SU-DHL-6 (cell line): Measurements from ENCODE around the gene DGKG.

Experiments
- H2AFZ ChIP-seq: fragments of 200-600 bp; sonication (generic); 2 replicates; pipeline ENCODE4 v1.6.1; 2014; ENCODE audit warnings: low read depth, mild to moderate bottlenecking, moderate library complexity, mixed read lengths, antibody characterized with exemption, low read length; ENCODE audit not compliant: severe bottlenecking
- H3F3A ChIP-seq: fragments of 200-600 bp; shearing (Covaris generic); 2 replicates; pipeline ENCODE4 v1.6.0; 2016; ENCODE audit warnings: antibody characterized with exemption, mild to moderate bottlenecking; ENCODE audit not compliant: insufficient read depth
- H3K27ac ChIP-seq: fragments of 200-600 bp; sonication (generic); 2 replicates; pipeline ENCODE4 v1.5.1; 2016; ENCODE audit warnings: low read depth, mild to moderate bottlenecking, low read length, moderate library complexity, mixed read lengths
- H3K27me3 ChIP-seq: fragments of 200-600 bp; sonication (generic), shearing (Covaris generic); 2 replicates; pipeline ENCODE4 v1.6.0; 2014; ENCODE audit warnings: mild to moderate bottlenecking, low read length
- H3K36me3 ChIP-seq: fragments of 200-600 bp; sonication (generic); 2 replicates; pipeline ENCODE4 v1.6.1; 2014; ENCODE audit warnings: mild to moderate bottlenecking, low read length, mixed read lengths
- H3K4me2 ChIP-seq: fragments of 300-600, 200-600 bp; shearing (Covaris generic), sonication (generic); 2 replicates; pipeline ENCODE4 v1.6.0; 2014; ENCODE audit warnings: low read length, low read depth, mild to moderate bottlenecking; ENCODE audit not compliant: poor library complexity, severe bottlenecking
- H3K4me3 ChIP-seq: fragments of 200-600 bp; sonication (generic); 2 replicates; pipeline ENCODE4 v1.5.1; 2014; ENCODE audit warnings: antibody characterized with exemption, low read length, mild to moderate bottlenecking, mixed read lengths; ENCODE audit not compliant: insufficient read depth, poor library complexity, severe bottlenecking
- H3K79me2 ChIP-seq: fragments of 200-600 bp; sonication (generic); 2 replicates; pipeline ENCODE4 v1.6.1; 2014; ENCODE audit warnings: mild to moderate bottlenecking, low read length, moderate library complexity; ENCODE audit not compliant: insufficient read depth
- H3K9ac ChIP-seq: fragments of 200-600 bp; sonication (generic); 2 replicates; pipeline ENCODE4 v1.7.0; 2014; ENCODE audit warnings: mild to moderate bottlenecking, low read length
- H3K9me2 ChIP-seq: fragments of 200-600 bp; sonication (generic); replicated peaks from 2 replicates; pipeline ENCODE4 v1.6.1; 2014; ENCODE audit warnings: low read length; ENCODE audit not compliant: insufficient read depth
- H3K9me3 ChIP-seq: fragments of 200-600 bp; sonication (generic); 2 replicates; pipeline ENCODE4 v1.6.1; 2014; ENCODE audit warnings: low read length, mixed read lengths; ENCODE audit not compliant: insufficient read depth
- H4K20me1 ChIP-seq: fragments of 200-600 bp; sonication (generic); 2 replicates; pipeline ENCODE4 v1.6.1; 2014; ENCODE audit warnings: low read depth, mild to moderate bottlenecking, antibody characterized with exemption, low read length, moderate library complexity, mixed read lengths
- EZH2phosphoT487 ChIP-seq: fragments of 200-600 bp; sonication (generic), shearing (Covaris generic); conservative IDR thresholded peaks from 2 replicates; pipeline ENCODE4 v1.6.1; 2018; ENCODE audit warnings: mild to moderate bottlenecking, antibody characterized with exemption, low read length, moderate library complexity, mixed read lengths
- TF ChIP-seq, protein P1 (sequence below): fragments of 200-600 bp; sonication (generic); IDR thresholded peaks from one replicate; pipeline ENCODE4 v1.5.1; 2017; ENCODE audit warnings: antibody characterized with exemption, mild to moderate bottlenecking, low read length, moderate library complexity; ENCODE audit not compliant: insufficient read depth, poor library complexity, severe bottlenecking

DGKG gene

DNA sequence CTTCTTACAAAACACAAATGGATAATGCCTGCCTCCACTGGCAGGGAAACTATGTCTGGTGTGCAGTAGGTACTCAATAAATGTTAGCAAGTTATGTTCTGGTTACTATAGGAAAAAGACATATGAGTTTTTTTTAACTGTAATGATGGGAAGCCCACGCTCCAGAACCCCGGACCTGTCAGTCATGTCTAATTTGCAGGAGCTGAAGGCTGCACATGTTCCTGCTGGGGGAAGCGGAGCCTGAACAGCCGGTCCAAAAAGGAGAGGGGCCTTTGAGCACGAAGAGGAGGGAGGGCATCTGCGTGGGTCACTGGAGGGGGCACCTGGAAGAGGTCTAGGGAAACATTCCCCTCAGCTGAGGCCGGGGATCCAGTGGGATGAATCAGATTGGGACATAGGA lies 113.2 kb downstream of the DGKG start:
- no peak overlapping the region for H3K27ac ChIP-seq
- H3K4me2 ChIP-seq = no peak overlapping the region
- no peaks in the 10 kb centered on the region for H3K9me3 ChIP-seq
- H3K4me3 ChIP-seq = no peak overlapping the region
- H3K9me2 ChIP-seq = no peaks in the 10 kb centered on the region
- H3K36me3 ChIP-seq = no peaks in the 10 kb centered on the region
- TF ChIP-seq EZH2phosphoT487 = no peak
- TF ChIP-seq, protein P1, sequence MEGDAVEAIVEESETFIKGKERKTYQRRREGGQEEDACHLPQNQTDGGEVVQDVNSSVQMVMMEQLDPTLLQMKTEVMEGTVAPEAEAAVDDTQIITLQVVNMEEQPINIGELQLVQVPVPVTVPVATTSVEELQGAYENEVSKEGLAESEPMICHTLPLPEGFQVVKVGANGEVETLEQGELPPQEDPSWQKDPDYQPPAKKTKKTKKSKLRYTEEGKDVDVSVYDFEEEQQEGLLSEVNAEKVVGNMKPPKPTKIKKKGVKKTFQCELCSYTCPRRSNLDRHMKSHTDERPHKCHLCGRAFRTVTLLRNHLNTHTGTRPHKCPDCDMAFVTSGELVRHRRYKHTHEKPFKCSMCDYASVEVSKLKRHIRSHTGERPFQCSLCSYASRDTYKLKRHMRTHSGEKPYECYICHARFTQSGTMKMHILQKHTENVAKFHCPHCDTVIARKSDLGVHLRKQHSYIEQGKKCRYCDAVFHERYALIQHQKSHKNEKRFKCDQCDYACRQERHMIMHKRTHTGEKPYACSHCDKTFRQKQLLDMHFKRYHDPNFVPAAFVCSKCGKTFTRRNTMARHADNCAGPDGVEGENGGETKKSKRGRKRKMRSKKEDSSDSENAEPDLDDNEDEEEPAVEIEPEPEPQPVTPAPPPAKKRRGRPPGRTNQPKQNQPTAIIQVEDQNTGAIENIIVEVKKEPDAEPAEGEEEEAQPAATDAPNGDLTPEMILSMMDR = no peak
- no peaks in the 10 kb centered on the region for H3K79me2 ChIP-seq
- H2AFZ ChIP-seq = no peak overlapping the region
- no peaks in the 10 kb centered on the region for H3K27me3 ChIP-seq
- no peak overlapping the region for H3K9ac ChIP-seq
- no peaks in the 10 kb centered on the region for H3F3A ChIP-seq
- no peaks in the 10 kb centered on the region for H4K20me1 ChIP-seq

DNA sequence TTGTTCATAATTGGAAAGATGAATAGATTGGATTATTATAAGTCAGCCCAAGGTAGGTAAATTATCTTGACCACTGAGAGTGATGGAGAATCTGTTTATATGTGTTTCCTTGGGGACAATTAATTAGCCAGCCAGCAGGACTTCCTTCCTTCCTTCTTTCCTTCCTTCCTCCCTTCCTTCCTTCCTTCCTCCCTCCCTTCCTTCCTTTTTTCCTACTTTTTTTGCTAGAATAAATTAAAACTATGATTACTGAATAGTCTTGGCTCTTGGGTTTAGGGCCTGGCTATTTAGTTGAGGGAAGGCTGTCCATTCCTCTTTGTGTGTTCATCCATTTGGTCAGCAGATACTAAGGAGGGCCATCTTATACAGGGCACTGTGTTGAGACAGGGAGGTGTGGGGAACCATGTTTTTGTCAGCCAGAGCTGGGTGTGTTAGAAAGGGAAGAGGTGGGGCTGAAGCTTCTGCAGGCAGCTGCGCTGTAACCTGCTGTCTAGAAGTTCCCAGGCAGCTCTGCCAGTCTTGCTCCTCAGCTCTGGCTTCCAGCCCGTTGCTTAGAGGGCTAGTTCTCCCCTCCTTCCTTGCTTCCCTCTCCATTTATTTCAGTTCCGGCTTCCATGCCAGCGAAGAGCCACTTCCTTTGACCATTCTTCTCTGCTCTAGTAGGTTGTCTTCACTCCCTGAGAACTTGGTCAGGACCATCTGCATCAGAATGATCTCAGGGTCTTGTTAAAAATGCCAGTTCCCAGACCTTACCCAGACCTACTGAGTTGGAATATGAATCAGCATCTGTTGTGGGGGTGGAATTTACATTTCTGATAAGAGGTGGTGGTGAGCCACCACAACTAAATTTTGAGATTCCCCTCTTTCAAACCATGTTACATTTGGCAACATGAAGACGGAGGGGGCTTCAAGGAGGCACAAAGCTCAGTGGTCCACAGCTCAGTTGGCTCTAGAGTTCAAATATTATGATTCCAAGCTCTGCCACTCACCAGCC lies 113.9 kb downstream of the DGKG start:
- Histone ChIP-seq H3K27ac (no peak overlapping the region), H2AFZ (no peak overlapping the region), H3F3A (no peaks in the 10 kb centered on the region), H3K27me3 (no peaks in the 10 kb centered on the region), H3K4me2 (no peak overlapping the region), H3K9me3 (no peaks in the 10 kb centered on the region), H3K79me2 (no peaks in the 10 kb centered on the region), H3K9ac (no peak overlapping the region), H4K20me1 (no peaks in the 10 kb centered on the region), H3K4me3 (no peak overlapping the region), H3K9me2 (no peaks in the 10 kb centered on the region), H3K36me3 (no peaks in the 10 kb centered on the region)
- TF ChIP-seq EZH2phosphoT487 = no peak
- TF ChIP-seq, protein P1 = no peak

DNA sequence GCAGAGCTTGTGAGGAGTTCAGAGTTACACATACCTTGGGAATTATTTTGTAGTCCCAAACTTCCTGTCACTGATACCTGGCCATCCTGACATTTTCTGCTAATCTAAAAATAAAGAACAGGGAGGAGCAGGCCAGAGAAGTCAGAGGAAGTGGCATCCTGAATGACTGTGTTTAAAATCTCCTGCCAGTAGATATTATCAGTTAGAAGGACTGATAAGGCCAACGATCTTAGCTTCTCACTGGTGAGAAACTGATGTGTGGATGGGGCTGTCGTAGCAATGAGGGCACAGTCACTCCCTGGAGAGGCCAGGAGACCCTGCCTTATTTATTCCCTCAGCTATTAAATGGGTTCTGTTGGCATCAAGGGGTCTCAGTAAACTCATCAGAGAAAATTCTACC lies 115.1 kb downstream of the DGKG start:
- Histone ChIP-seq H3K27ac (no peak overlapping the region), H3K9ac (no peak overlapping the region), H4K20me1 (no peaks in the 10 kb centered on the region), H3K9me3 (no peaks in the 10 kb centered on the region), H2AFZ (no peak overlapping the region), H3K4me3 (no peak overlapping the region), H3F3A (no peaks in the 10 kb centered on the region), H3K36me3 (no peaks in the 10 kb centered on the region), H3K9me2 (no peaks in the 10 kb centered on the region), H3K27me3 (no peaks in the 10 kb centered on the region), H3K4me2 (no peak overlapping the region), H3K79me2 (no peaks in the 10 kb centered on the region)
- TF ChIP-seq EZH2phosphoT487 = no peak
- TF ChIP-seq, protein P1 = no peak
